Fibroblast of lung (primary cell): Measurements from ENCODE around the gene BMS1. TPM values are rescaled to one million over a fixed set of nuclear protein-coding genes. Genes with fewer than 3 reads are reported as not detected.

Experiments
- DNase-seq, 2 donors: peaks; one replicate each; pipeline versions ENCODE4 v3.0.0 to v3.0.0-alpha.2; 2010; ENCODE audit warnings: low read depth in 2 of 2
- H2AFZ ChIP-seq: 2 replicates; pipeline ENCODE4 v1.5.1; 2012; ENCODE audit warnings: low read length, control low read depth, inconsistent platforms
- H3K27ac ChIP-seq: 2 replicates; pipeline ENCODE4 v1.5.1; 2011; ENCODE audit warnings: low read length, control low read depth; ENCODE audit not compliant: insufficient read depth
- H3K27me3 ChIP-seq: 2 replicates; pipeline ENCODE4 v1.5.1; 2011; ENCODE audit warnings: mild to moderate bottlenecking, low read length; ENCODE audit not compliant: control insufficient read depth, insufficient read depth
- H3K36me3 ChIP-seq: 2 replicates; pipeline ENCODE4 v1.5.1; 2011; ENCODE audit warnings: low read length; ENCODE audit not compliant: control insufficient read depth, insufficient read depth
- H3K4me1 ChIP-seq: 2 replicates; pipeline ENCODE4 v1.5.1; 2011; ENCODE audit warnings: low read length; ENCODE audit not compliant: control insufficient read depth, insufficient read depth; ENCODE audit errors: extremely low read depth
- H3K4me2 ChIP-seq: 2 replicates; pipeline ENCODE4 v1.5.1; 2011; ENCODE audit warnings: low read length, control low read depth; ENCODE audit not compliant: insufficient read depth; ENCODE audit errors: extremely low read depth
- H3K4me3 ChIP-seq, 4 experiments: fragments of 200-600 bp in 1 of 4; sonication (generic) in 1 of 4; replicated peaks in 1 of 4; 2 replicates each; pipeline ENCODE4 v1.5.1; 2011 to 2016; ENCODE audit warnings: low read length in 4 of 4, low read depth in 3 of 4, mild to moderate bottlenecking in 3 of 4, control low read depth in 2 of 4, inconsistent platforms in 1 of 4, mixed read lengths in 1 of 4; ENCODE audit not compliant: insufficient read depth in 1 of 4; ENCODE audit errors: control extremely low read depth in 1 of 4
- H3K79me2 ChIP-seq: 2 replicates; pipeline ENCODE4 v1.5.1; 2012; ENCODE audit warnings: mild to moderate bottlenecking, low read length, inconsistent platforms; ENCODE audit not compliant: control insufficient read depth, insufficient read depth
- H3K9ac ChIP-seq: 2 replicates; pipeline ENCODE4 v1.5.1; 2011; ENCODE audit warnings: mild to moderate bottlenecking, low read length, control low read depth; ENCODE audit not compliant: insufficient read depth
- H3K9me3 ChIP-seq: 2 replicates; pipeline ENCODE4 v1.5.1; 2012; ENCODE audit warnings: low read depth, low read length; ENCODE audit not compliant: control insufficient read depth, insufficient read depth
- H4K20me1 ChIP-seq: 2 replicates; pipeline ENCODE4 v1.5.1; 2011; ENCODE audit warnings: low read length; ENCODE audit not compliant: control insufficient read depth, insufficient read depth; ENCODE audit errors: extremely low read depth
- CTCF ChIP-seq, 2 donors: IDR thresholded peaks in 1 of 2; conservative IDR thresholded peaks in 1 of 2; 1 replicate in 1 of 2; 2 replicates in 1 of 2; pipeline ENCODE4 v1.5.1; 2011 to 2012; ENCODE audit warnings: low read length in 2 of 2, control low read depth in 1 of 2, inconsistent platforms in 1 of 2, low read depth in 1 of 2, mild to moderate bottlenecking in 1 of 2
- EZH2 ChIP-seq: IDR thresholded peaks from 2 replicates; pipeline ENCODE4 v1.5.1; 2012; ENCODE audit warnings: low read length, control low read depth, mild to moderate bottlenecking; ENCODE audit errors: missing control alignments
- polyA plus RNA-seq, 2 donors: library from polyadenylated mRNA; depleted of rRNA in 1 of 2; stranded (reverse) in 1 of 2; unstranded in 1 of 2; fragments of >200 nt; gene quantifications; 2 replicates each; pipeline ENCODE4 v1.2.1, GENCODE V29; 2011 to 2012; ENCODE audit warnings: missing spikeins in 1 of 2
- total RNA-seq: library from RNA; depleted of rRNA; stranded (reverse); fragments of >200 nt; gene quantifications from 2 replicates; pipeline ENCODE4 v1.2.1, GENCODE V29; 2014

Gene BMS1
- total and polyA plus RNA-seq, 2 donors (not counting 1 experiment from before 2014, with no cell fraction given) = 6.4 to 13.9 TPM

- DNase-seq = no peak
- Histone ChIP-seq H3K27me3 (no peaks in the 10 kb centered on the region), H3K4me3 (no peak overlapping the region), H3K9me3 (no peaks in the 10 kb centered on the region), H3K9ac (no peak overlapping the region), H3K79me2 (no peaks in the 10 kb centered on the region), H4K20me1 (no peaks in the 10 kb centered on the region), H3K36me3 (no peaks in the 10 kb centered on the region), H2AFZ (no peak overlapping the region), H3K4me2 (no peak overlapping the region), H3K4me1 (no peaks in the 10 kb centered on the region), H3K27ac (no peak overlapping the region)
- TF ChIP-seq EZH2 = no peak
- no peak for TF ChIP-seq CTCF (conservative IDR thresholded peaks at IDR 0.05 in 1 of 2, IDR thresholded peaks at IDR 0.05 in 1 of 2; ENCODE audit: low read depth in 1 of 2, low read length in 2 of 2)
Measured at GRCh38 chr10:42871823-42872222, 89.2 kb downstream of the BMS1 start.

- no peaks in the 10 kb centered on the region for H3K79me2 ChIP-seq
- no peak overlapping the region for H3K9ac ChIP-seq
- TF ChIP-seq EZH2 (no peak), CTCF (conservative IDR thresholded peaks at IDR 0.05 in 1 of 2, IDR thresholded peaks at IDR 0.05 in 1 of 2; ENCODE audit: low read depth in 1 of 2, low read length in 2 of 2) (no peak)
- H2AFZ ChIP-seq = no peak overlapping the region
- DNase-seq = no peak
- H3K4me2 ChIP-seq = no peak overlapping the region
- no peak overlapping the region for H3K27ac ChIP-seq
- H3K4me1 ChIP-seq = no peaks in the 10 kb centered on the region
- no peaks in the 10 kb centered on the region for H4K20me1 ChIP-seq
- H3K36me3 ChIP-seq = no peaks in the 10 kb centered on the region
- H3K9me3 ChIP-seq = no peaks in the 10 kb centered on the region
- no peak overlapping the region for H3K4me3 ChIP-seq
- H3K27me3 ChIP-seq = no peaks in the 10 kb centered on the region
Measured at GRCh38 chr10:42872865-42873435, 90.4 kb downstream of the BMS1 start.

- TF ChIP-seq CTCF (conservative IDR thresholded peaks at IDR 0.05 in 1 of 2, IDR thresholded peaks at IDR 0.05 in 1 of 2; ENCODE audit: low read depth in 1 of 2, low read length in 2 of 2) = no peak
- no peaks in the 10 kb centered on the region for H4K20me1 ChIP-seq
- DNase-seq = no peak
- no peak overlapping the region for H3K4me3 ChIP-seq
- no peaks in the 10 kb centered on the region for H3K27me3 ChIP-seq
- H3K36me3 ChIP-seq = no peaks in the 10 kb centered on the region
- no peak overlapping the region for H3K4me2 ChIP-seq
- no peak overlapping the region for H3K27ac ChIP-seq
- H3K79me2 ChIP-seq = no peaks in the 10 kb centered on the region
- H3K9ac ChIP-seq = no peak overlapping the region
- H3K4me1 ChIP-seq = no peaks in the 10 kb centered on the region
- H2AFZ ChIP-seq = no peak overlapping the region
- H3K9me3 ChIP-seq = no peaks in the 10 kb centered on the region
Measured at GRCh38 chr10:42874713-42875387, 92.3 kb downstream of the BMS1 start.
